GM12878 (cell line): ENCODE results near the gene CSNK1G2. TPM values are rescaled to one million over a fixed set of nuclear protein-coding genes. Genes with fewer than 3 reads are reported as not detected.

Experiments
- ATAC-seq: fragments of 200-7000 bp; cut with Tn5 transposase; 3 replicates; pipeline ENCODE4 v1.9.1; 2020; ENCODE audit warnings: mild to moderate bottlenecking, moderate library complexity
- BruUV-seq: library from RNA; stranded (reverse); fragments of 400-500 nt; replicated peaks from 2 replicates; lab custom pipeline; 2021; lab: Mats Ljungman, UMichigan
- CTCF ChIA-PET: fragments of 300-600 bp; sonication (Branson Sonifier 250); formaldehyde crosslinking; extraction: SDS; loops from one replicate; lab custom pipeline; 2021; ENCODE audit warnings: inconsistent platforms; lab: Yijun Ruan, JAX
- POLR2A ChIA-PET: fragments of 350-600 bp; formaldehyde crosslinking; extraction: SDS; loops from one replicate; lab custom pipeline; 2021; ENCODE audit warnings: inconsistent platforms; lab: Charles Lee
- RAD21 ChIA-PET: fragments of 300-600 bp; sonication (Branson Sonifier 250); formaldehyde crosslinking; loops from one replicate; lab custom pipeline; 2023; ENCODE audit warnings: antibody characterized with exemption; ENCODE audit not compliant: unreplicated experiment; lab: Charles Lee
- SMC1A ChIA-PET: fragments of 300-600 bp; sonication (Branson Sonifier 250); formaldehyde crosslinking; loops from one replicate; lab custom pipeline; 2023; ENCODE audit not compliant: unreplicated experiment, uncharacterized antibody; lab: Charles Lee
- DNase-seq: peaks from one replicate; pipeline ENCODE4 v3.0.0-alpha.2; 2011; ENCODE audit warnings: low read depth, low spot score
- FAIRE-seq: peaks from 3 replicates; lab custom pipeline; 2011; peaks lifted over from hg19 to GRCh38; lab: Jason Lieb, UNC
- H2AFZ ChIP-seq: 2 replicates; pipeline ENCODE4 v1.6.0; 2011; ENCODE audit warnings: low read depth, low read length, control low read depth; ENCODE audit not compliant: control insufficient read depth
- H3K27ac ChIP-seq: 2 replicates; pipeline ENCODE4 v1.5.1; 2011; ENCODE audit warnings: control low read depth; ENCODE audit not compliant: control insufficient read depth, insufficient read depth
- H3K27me3 ChIP-seq, 2 experiments: replicated peaks in 1 of 2; 2 replicates each; pipeline versions ENCODE4 v1.6.0 to v1.6.1; 2011; ENCODE audit warnings: low read length in 1 of 2; ENCODE audit not compliant: control insufficient read depth in 2 of 2, insufficient read depth in 2 of 2
- H3K36me3 ChIP-seq, 2 experiments: 2 replicates each; pipeline ENCODE4 v1.5.1; 2011; ENCODE audit warnings: low read length in 1 of 2; ENCODE audit not compliant: control insufficient read depth in 2 of 2, insufficient read depth in 2 of 2
- H3K4me1 ChIP-seq: 2 replicates; pipeline ENCODE4 v1.6.1; 2011; ENCODE audit warnings: mild to moderate bottlenecking, low read length, moderate library complexity, mixed read lengths; ENCODE audit not compliant: control insufficient read depth, insufficient read depth
- H3K4me2 ChIP-seq: 2 replicates; pipeline ENCODE4 v1.6.0; 2011; ENCODE audit warnings: control low read depth; ENCODE audit not compliant: control insufficient read depth, insufficient read depth
- H3K4me3 ChIP-seq: fragments of 200-600 bp; sonication (generic); 2 replicates; pipeline ENCODE4 v1.5.1; 2016
- H3K79me2 ChIP-seq: 2 replicates; pipeline ENCODE4 v1.6.0; 2011; ENCODE audit warnings: low read length; ENCODE audit not compliant: control insufficient read depth, insufficient read depth
- H3K9ac ChIP-seq: 2 replicates; pipeline ENCODE4 v1.8.0; 2011; ENCODE audit warnings: low read length, control low read depth, mixed read lengths; ENCODE audit not compliant: control insufficient read depth, insufficient read depth
- H3K9me3 ChIP-seq: replicated peaks from 3 replicates; pipeline ENCODE4 v1.5.1; 2011; ENCODE audit warnings: mild to moderate bottlenecking, low read length; ENCODE audit not compliant: control insufficient read depth, insufficient read depth
- H4K20me1 ChIP-seq: 2 replicates; pipeline ENCODE4 v1.6.0; 2011; ENCODE audit not compliant: control insufficient read depth, insufficient read depth
- FOXM1 ChIP-seq: IDR thresholded peaks from 2 replicates; pipeline ENCODE4 v1.6.1; 2012; ENCODE audit warnings: low read depth, mild to moderate bottlenecking, inconsistent platforms, low read length, moderate library complexity
- SKIL ChIP-seq: fragments of 450-650 bp; IDR thresholded peaks from 2 replicates; pipeline ENCODE4 v1.6.1; 2017; ENCODE audit warnings: mild to moderate bottlenecking, low read depth, inconsistent platforms; ENCODE audit not compliant: poor library complexity, severe bottlenecking
- ZNF24 ChIP-seq: fragments of 450-650 bp; IDR thresholded peaks from 2 replicates; pipeline ENCODE4 v1.6.1; 2017; ENCODE audit warnings: antibody characterized with exemption, mild to moderate bottlenecking
- WGBS: methylation state at CpG from one replicate; pipeline ENCODE4 v1.1.6; 2016; ENCODE audit warnings: low lambda C conversion rate; ENCODE audit not compliant: insufficient replicate concordance, insufficient coverage; ENCODE audit errors: missing lambda C conversion rate; 5-methylcytosine and 5-hydroxymethylcytosine counted together
- in situ Hi-C: fragments of 300-500 bp; cut with MboI; formaldehyde crosslinking; loops from 9 replicates; pipeline ENCODE4 v1.14.3; 2018; ENCODE audit warnings: mixed read lengths
- intact Hi-C: fragments of 100-400 bp; cut with micrococcal nuclease; formaldehyde crosslinking; loops from one replicate; pipeline ENCODE4 v1.14.2; 2022; ENCODE audit not compliant: unreplicated experiment
- polyA plus RNA-seq, 11 experiments: library from polyadenylated mRNA; depleted of rRNA in 4 of 11; unstranded in 6 of 11; stranded (reverse) in 5 of 11; fragments of >200 nt; fragmentation: Nextera tagmentation in 4 of 11; fragmentation: Illumina TruSeq in 1 of 11; extraction: Ambion mirVana in 4 of 11; extraction: Trizol in 1 of 11; gene quantifications; 1 replicate in 1 of 11; 2 replicates in 10 of 11; pipeline versions ENCODE4 v1.2.1 to v1.2.3, GENCODE V29; 2011 to 2016; ENCODE audit warnings: inconsistent platforms in 2 of 11, missing spikeins in 2 of 11, low read depth in 1 of 11
- total RNA-seq, 4 experiments: library from RNA; depleted of rRNA in 3 of 4; stranded (reverse); fragments of >200 nt in 3 of 4; fragmentation: Illumina TruSeq in 1 of 4; extraction: Trizol in 1 of 4; gene quantifications; 2 replicates each; pipeline versions ENCODE4 v1.2.1 to v1.2.3, GENCODE V29; 2013 to 2021

The CSNK1G2 gene
- total and polyA plus RNA-seq, 10 of the 15 experiments (the other 5 are each of a cell fraction or from before 2014, with no cell fraction given) = 0.64 to 109 (median 25.0) TPM

GRCh38 chr19:1901940-1902404 is 39.0 kb upstream of the CSNK1G2 start:
- no peaks in the 10 kb centered on the region for H3K9me3 ChIP-seq
- H3K4me1 ChIP-seq = peaks cover 31% of the 10 kb centered on the region
- H3K79me2 ChIP-seq = peaks cover 9% of the 10 kb centered on the region
- SMC1A ChIA-PET = interaction anchor here (0.7 kb wide), 1 partner anchor 26 kb away, joined by 3 read pairs; no protein-coding TSS in a partner anchor
- intact Hi-C loops (loop anchor here (10.0 kb wide), 1 partner anchor 193 kb away; the partner anchor contains the start of genes IZUMO4 and MOB3A), in situ Hi-C loops (no loop called here)
- H3K27ac ChIP-seq = no peak overlapping the region
- no peak overlapping the region for H2AFZ ChIP-seq
- no peak for FAIRE-seq
- no peak overlapping the region for H3K4me2 ChIP-seq
- H3K36me3 ChIP-seq = no peaks in the 10 kb centered on the region
- no TSS peak for BruUV-seq
- H3K4me3 ChIP-seq = no peak overlapping the region
- H3K27me3 ChIP-seq = no peaks in the 10 kb centered on the region
- H4K20me1 ChIP-seq = no peaks in the 10 kb centered on the region
- no peak for DNase-seq
- WGBS = 88% methylated on average over 16 of the region's 16 CpGs
- RAD21 ChIA-PET = interaction anchor here (2.5 kb wide), 1 partner anchor 38 kb away, joined by 9 read pairs; no protein-coding TSS in a partner anchor
- POLR2A ChIA-PET = interaction anchor here (0.6 to 1.1 kb wide), 2 partner anchors 14 to 137 kb away, joined by 3 read pairs; no protein-coding TSS in a partner anchor
- no peak overlapping the region for H3K9ac ChIP-seq
- CTCF ChIA-PET = interaction anchor here (1.0 to 3.0 kb wide), 3 partner anchors 28 to 167 kb away, joined by 3 to 10 read pairs (median 4); no protein-coding TSS in a partner anchor
- no peak for TF ChIP-seq SKIL
- no peak for TF ChIP-seq FOXM1
- no peak for TF ChIP-seq ZNF24
- no peak for ATAC-seq
